Lung (tissue), 12 donors: ENCODE results near the gene XPC. TPM values are rescaled to one million over a fixed set of nuclear protein-coding genes. Genes with fewer than 3 reads are reported as not detected.

Source experiments
- ATAC-seq: fragments of 200-7000 bp; cut with Tn5 transposase; one replicate; pipeline ENCODE4 v1.9.1; 2020; ENCODE audit warnings: moderate number of reproducible peaks; ENCODE audit not compliant: insufficient read depth, low FRiP score
- DNase-seq, 3 donors: peaks; one replicate each; pipeline ENCODE4 v3.0.0-alpha.2; 2013 to 2017
- H3K27ac ChIP-seq, 2 donors: one replicate each; pipeline ENCODE4 v1.5.1; 2013; ENCODE audit warnings: mild to moderate bottlenecking in 2 of 2, moderate library complexity in 2 of 2, control low read depth in 1 of 2, inconsistent platforms in 1 of 2, low read depth in 1 of 2, low read length in 1 of 2
- H3K27me3 ChIP-seq, 3 donors: one replicate each; pipeline ENCODE4 v1.5.1; 2013; ENCODE audit warnings: low read length in 2 of 3; ENCODE audit not compliant: control insufficient read depth in 3 of 3, insufficient read depth in 3 of 3
- H3K36me3 ChIP-seq, 4 donors: one replicate each; pipeline ENCODE4 v1.5.1; 2013; ENCODE audit warnings: low read length in 4 of 4, mild to moderate bottlenecking in 1 of 4, moderate library complexity in 1 of 4; ENCODE audit not compliant: control insufficient read depth in 4 of 4, insufficient read depth in 4 of 4
- H3K4me1 ChIP-seq, 5 donors: one replicate each; pipeline ENCODE4 v1.5.1; 2013; ENCODE audit warnings: low read length in 5 of 5, mild to moderate bottlenecking in 2 of 5, moderate library complexity in 1 of 5; ENCODE audit not compliant: control insufficient read depth in 5 of 5, insufficient read depth in 5 of 5
- H3K4me3 ChIP-seq: one replicate; pipeline ENCODE4 v1.5.1; 2013; ENCODE audit warnings: mild to moderate bottlenecking, control low read depth, moderate library complexity
- H3K9ac ChIP-seq, 2 donors: one replicate each; pipeline ENCODE4 v1.5.1; 2013; ENCODE audit warnings: low read length in 2 of 2, control low read depth in 1 of 2; ENCODE audit not compliant: insufficient read depth in 1 of 2
- H3K9me3 ChIP-seq, 4 donors: one replicate each; pipeline ENCODE4 v1.5.1; 2013; ENCODE audit warnings: low read length in 3 of 4, mild to moderate bottlenecking in 1 of 4, moderate library complexity in 1 of 4; ENCODE audit not compliant: control insufficient read depth in 4 of 4, insufficient read depth in 3 of 4
- CTCF ChIP-seq: IDR thresholded peaks from 2 replicates; pipeline ENCODE4 v1.5.1; 2012; ENCODE audit warnings: mild to moderate bottlenecking; ENCODE audit errors: control extremely low read depth, extremely low read depth
- WGBS, 2 donors: extraction: QIAGEN DNeasy Blood & Tissue Kit; methylation state at CpG; one replicate each; pipeline ENCODE4 v1.1.7; 2013; 5-methylcytosine and 5-hydroxymethylcytosine counted together
- polyA plus RNA-seq, 2 donors: library from polyadenylated mRNA; stranded (reverse); fragments of 200-250 nt; gene quantifications; one replicate each; pipeline ENCODE4 v1.2.1, GENCODE V29; 2013
- total RNA-seq, 2 donors: library from RNA; depleted of rRNA in 1 of 2; stranded (reverse); fragments of >200 nt in 1 of 2; gene quantifications; one replicate each; pipeline ENCODE4 v1.2.1, GENCODE V29; 2014 to 2021
- donor health status: control.
- donor health status: control.
- donor health status: Bipolar disorder and iron deficiency.
- donor health status: healthy.
- donor health status: DM: yes; HTN: yes; CAD: no.

Gene XPC
- total and polyA plus RNA-seq, 4 donors: 16.4 to 31.9 (median 23.7) TPM

DNA sequence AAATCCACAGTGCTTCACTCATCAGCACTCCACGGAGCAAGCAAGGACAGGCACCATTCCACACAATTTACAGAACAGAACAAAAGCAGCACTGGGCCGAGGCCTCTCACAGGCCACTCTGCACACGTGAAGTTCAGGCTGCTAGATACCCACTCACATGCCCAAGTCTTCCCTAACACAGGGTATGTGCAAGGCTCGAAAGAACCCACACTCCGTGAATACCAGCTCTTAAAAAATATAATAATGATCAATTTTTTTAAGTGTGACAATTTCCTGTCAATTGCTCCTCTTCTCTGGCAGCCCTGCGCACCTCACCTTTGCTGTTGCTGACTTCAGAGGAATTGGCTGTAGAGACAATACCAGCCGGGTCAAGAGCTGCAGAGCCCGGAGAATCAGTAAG is 19.0 kb downstream of the XPC start:
- H3K27ac ChIP-seq: no peak overlapping the region
- peaks cover 0 to 12% (median 2%) of the 10 kb centered on the region in 4 donors for H3K9me3 ChIP-seq
- no peaks in the 10 kb centered on the region for H3K27me3 ChIP-seq
- H3K9ac ChIP-seq: no peak overlapping the region
- peaks cover 43 to 70% (median 65%) of the 10 kb centered on the region in 4 donors for H3K36me3 ChIP-seq
- no peak overlapping the region for H3K4me3 ChIP-seq
- ATAC-seq (no peak), DNase-seq (no peak)
- no peak for TF ChIP-seq CTCF
- no peaks in the 10 kb centered on the region for H3K4me1 ChIP-seq
- WGBS, 2 donors: 96 to 99% methylated on average over 8 of the region's 8 CpGs

DNA sequence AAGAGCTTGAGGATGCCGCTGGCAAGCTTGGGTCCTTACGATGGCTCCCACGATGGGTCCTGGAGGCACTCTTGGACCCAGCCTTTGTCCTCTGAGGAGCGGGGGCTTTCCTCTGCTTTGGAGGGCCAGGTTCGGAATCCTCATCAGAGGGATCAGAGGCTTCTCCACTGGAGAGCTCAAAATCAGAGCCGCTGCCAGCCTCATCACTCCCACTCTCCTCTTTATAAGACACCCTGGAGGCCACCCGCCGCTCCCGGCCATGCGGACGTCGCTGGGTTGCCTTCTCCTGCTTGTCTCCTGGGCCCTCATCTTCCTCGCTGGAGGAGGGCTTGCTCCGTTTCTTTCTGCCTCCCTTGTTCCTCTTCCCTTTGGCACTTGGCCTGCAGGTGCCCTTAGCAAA is 20.0 kb downstream of the XPC start:
- no peak for TF ChIP-seq CTCF
- peaks cover 0 to 12% (median 2%) of the 10 kb centered on the region in 4 donors for H3K9me3 ChIP-seq
- H3K27ac ChIP-seq: no peak overlapping the region
- H3K4me3 ChIP-seq: no peak overlapping the region
- 93% methylated on average over 14 of the region's 14 CpGs for WGBS, 2 donors
- H3K27me3 ChIP-seq: no peaks in the 10 kb centered on the region
- peaks cover 46 to 67% (median 58%) of the 10 kb centered on the region in 4 donors for H3K36me3 ChIP-seq
- no peaks in the 10 kb centered on the region for H3K4me1 ChIP-seq
- no peak overlapping the region for H3K9ac ChIP-seq
- DNase-seq (no peak), ATAC-seq (no peak)

DNA sequence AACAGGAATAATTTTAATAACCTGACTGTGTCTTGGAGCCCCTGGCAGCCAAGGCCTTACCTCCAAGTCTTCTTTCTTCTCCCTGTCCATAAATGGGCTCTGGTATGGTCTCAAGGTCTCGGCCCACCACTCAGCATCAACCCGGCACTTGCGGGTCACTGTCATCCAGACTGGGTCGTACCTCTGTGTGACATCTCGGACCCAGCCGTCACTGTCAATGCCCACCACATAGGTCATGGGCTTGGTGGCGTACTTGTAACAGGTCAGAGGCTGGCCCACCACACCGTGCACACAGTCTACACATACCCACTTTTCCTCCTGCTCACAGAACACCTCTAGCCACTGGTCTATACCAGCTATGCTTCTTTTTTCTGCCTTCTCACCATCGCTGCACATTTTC is 20.4 kb downstream of the XPC start:
- H3K36me3 ChIP-seq: peaks cover 49 to 63% (median 56%) of the 10 kb centered on the region in 4 donors
- H3K27ac ChIP-seq: no peak overlapping the region
- ATAC-seq (no peak), DNase-seq (no peak)
- H3K9me3 ChIP-seq: peaks cover 0 to 12% (median 2%) of the 10 kb centered on the region in 4 donors
- H3K27me3 ChIP-seq: no peaks in the 10 kb centered on the region
- no peak overlapping the region for H3K9ac ChIP-seq
- no peak for TF ChIP-seq CTCF
- 93 to 99% methylated on average over 9 of the region's 9 CpGs for WGBS, 2 donors
- H3K4me3 ChIP-seq: no peak overlapping the region
- H3K4me1 ChIP-seq: no peaks in the 10 kb centered on the region
